Testis (tissue), 2 donors: ENCODE data around the gene AQP2.

Source experiments
- CTCF ChIP-seq, 3 experiments: fragments of 450-650 bp in 2 of 3; fragments of 200-600 bp in 1 of 3; sonication (generic) in 1 of 3; IDR thresholded peaks; one replicate each; pipeline ENCODE4 v1.5.1; 2016 to 2019; ENCODE audit warnings: antibody characterized with exemption in 3 of 3, mild to moderate bottlenecking in 2 of 3, moderate library complexity in 1 of 3
- POLR2A ChIP-seq: fragments of 450-650 bp; IDR thresholded peaks from one replicate; pipeline ENCODE4 v1.6.1; 2017; ENCODE audit warnings: antibody characterized with exemption, mild to moderate bottlenecking, moderate library complexity

GRCh38 chr12:49953151-49953550 lies 2.6 kb downstream of the AQP2 start:
- TF ChIP-seq CTCF (IDR thresholded peaks at IDR 0.05) (no peak), POLR2A (no peak)
